H9 (cell line): ENCODE measurements around the gene ANKRD34B. TPM values are rescaled to one million over a fixed set of nuclear protein-coding genes. Genes with fewer than 3 reads are reported as not detected.
A peak's percentile ranks its signal among the peaks of the same experiment; 100 is the strongest.

Experiments used
- DNase-seq: peaks from one replicate; pipeline ENCODE4 v3.0.0-alpha.2; 2017
- H2AFZ ChIP-seq: one replicate; pipeline ENCODE4 v1.6.1; 2013; ENCODE audit warnings: mild to moderate bottlenecking, low read length, control low read depth, moderate library complexity
- H2AK5ac ChIP-seq: 2 replicates; pipeline ENCODE4 v1.6.1; 2013; ENCODE audit warnings: low read length, control low read depth, mixed read lengths; ENCODE audit not compliant: insufficient read length
- H2BK120ac ChIP-seq: one replicate; pipeline ENCODE4 v1.6.1; 2013; ENCODE audit warnings: low read depth, mild to moderate bottlenecking, low read length, control low read depth, inconsistent platforms; ENCODE audit not compliant: poor library complexity, severe bottlenecking
- H2BK12ac ChIP-seq: 2 replicates; pipeline ENCODE4 v1.6.1; 2013; ENCODE audit warnings: low read length, control low read depth, mixed read lengths, low read depth; ENCODE audit not compliant: insufficient read length
- H2BK15ac ChIP-seq: 2 replicates; pipeline ENCODE4 v1.6.1; 2013; ENCODE audit warnings: low read depth, low read length, control low read depth
- H2BK20ac ChIP-seq: one replicate; pipeline ENCODE4 v1.6.1; 2013; ENCODE audit warnings: low read depth, mild to moderate bottlenecking, low read length, control low read depth, inconsistent platforms; ENCODE audit not compliant: poor library complexity, severe bottlenecking
- H2BK5ac ChIP-seq: 2 replicates; pipeline ENCODE4 v1.6.1; 2013; ENCODE audit warnings: low read length, control low read depth, mixed read lengths; ENCODE audit not compliant: insufficient read length
- H3K14ac ChIP-seq: 2 replicates; pipeline ENCODE4 v1.6.1; 2013; ENCODE audit warnings: low read length, control low read depth; ENCODE audit not compliant: insufficient read depth
- H3K18ac ChIP-seq: 2 replicates; pipeline ENCODE4 v1.6.1; 2013; ENCODE audit warnings: low read depth, mild to moderate bottlenecking, mixed read lengths, low read length, control low read depth; ENCODE audit not compliant: insufficient read length
- H3K23ac ChIP-seq: 2 replicates; pipeline ENCODE4 v1.6.1; 2013; ENCODE audit warnings: low read length, control low read depth, mixed read lengths, low read depth; ENCODE audit not compliant: insufficient read length
- H3K23me2 ChIP-seq: 2 replicates; pipeline ENCODE4 v1.6.1; 2013; ENCODE audit warnings: low read depth, mild to moderate bottlenecking, mixed read lengths, low read length, control low read depth; ENCODE audit not compliant: insufficient read length, poor library complexity, severe bottlenecking
- H3K27ac ChIP-seq: 2 replicates; pipeline ENCODE4 v1.5.1; 2013; ENCODE audit warnings: low read length, control low read depth, mixed read lengths, low read depth; ENCODE audit not compliant: insufficient read length
- H3K27me3 ChIP-seq: 2 replicates; pipeline ENCODE4 v1.6.1; 2013; ENCODE audit warnings: low read length, control low read depth, inconsistent platforms; ENCODE audit not compliant: insufficient read depth
- H3K4ac ChIP-seq: 2 replicates; pipeline ENCODE4 v1.6.1; 2013; ENCODE audit warnings: low read depth, mild to moderate bottlenecking, control low read depth, inconsistent platforms, low read length, moderate library complexity
- H3K4me1 ChIP-seq: 2 replicates; pipeline ENCODE4 v1.6.1; 2013; ENCODE audit warnings: low read length, control low read depth, inconsistent platforms; ENCODE audit not compliant: insufficient read depth
- H3K4me2 ChIP-seq: 2 replicates; pipeline ENCODE4 v1.6.1; 2013; ENCODE audit warnings: low read length, control low read depth, mixed read lengths; ENCODE audit not compliant: insufficient read length, insufficient read depth
- H3K56ac ChIP-seq: 2 replicates; pipeline ENCODE4 v1.6.1; 2013; ENCODE audit warnings: low read depth, mild to moderate bottlenecking, mixed read lengths, low read length, control low read depth; ENCODE audit not compliant: insufficient read length
- H3K79me1 ChIP-seq: 2 replicates; pipeline ENCODE4 v1.6.1; 2013; ENCODE audit warnings: low read depth, mild to moderate bottlenecking, moderate library complexity, low read length, control low read depth, inconsistent platforms; ENCODE audit not compliant: insufficient read depth, poor library complexity, severe bottlenecking
- H3K79me2 ChIP-seq: 2 replicates; pipeline ENCODE4 v1.6.1; 2013; ENCODE audit warnings: low read length, control low read depth, inconsistent platforms; ENCODE audit not compliant: insufficient read depth
- H3K9ac ChIP-seq: 2 replicates; pipeline ENCODE4 v1.6.1; 2013; ENCODE audit warnings: low read length, control low read depth, mixed read lengths; ENCODE audit not compliant: insufficient read length; ENCODE audit errors: extremely low read depth
- H3K9me3 ChIP-seq: one replicate; pipeline ENCODE4 v1.6.1; 2013; ENCODE audit warnings: low read depth, low read length, inconsistent platforms; ENCODE audit not compliant: control insufficient read depth
- H3T11ph ChIP-seq: one replicate; pipeline ENCODE4 v1.6.1; 2013; ENCODE audit warnings: mild to moderate bottlenecking, low read length, control low read depth, inconsistent platforms
- H4K20me1 ChIP-seq: one replicate; pipeline ENCODE4 v1.6.1; 2013; ENCODE audit not compliant: control insufficient read depth, insufficient read length, insufficient read depth
- H4K5ac ChIP-seq: 2 replicates; pipeline ENCODE4 v1.6.1; 2013; ENCODE audit warnings: low read depth, mild to moderate bottlenecking, mixed read lengths, low read length, control low read depth; ENCODE audit not compliant: insufficient read length
- H4K8ac ChIP-seq: replicated peaks from 2 replicates; pipeline ENCODE4 v1.6.1; 2013; ENCODE audit warnings: low read length, control low read depth, mixed read lengths, low read depth; ENCODE audit not compliant: insufficient read length
- H4K91ac ChIP-seq: 2 replicates; pipeline ENCODE4 v1.6.1; 2013; ENCODE audit warnings: low read depth, mild to moderate bottlenecking, moderate library complexity, mixed read lengths, low read length, control low read depth; ENCODE audit not compliant: insufficient read length
- H3K27ac Mint-ChIP-seq, 3 experiments: 2 replicates in 2 of 3; 3 replicates in 1 of 3; pipeline ENCODE4 v1.8.0; 2020 to 2021; ENCODE audit warnings: mixed read lengths in 3 of 3, mild to moderate bottlenecking in 1 of 3, moderate library complexity in 1 of 3
- H3K27me3 Mint-ChIP-seq: 2 replicates; pipeline ENCODE4 v1.8.0; 2021; ENCODE audit warnings: low read depth, mild to moderate bottlenecking, moderate library complexity, mixed read lengths
- H3K36me3 Mint-ChIP-seq, 3 experiments: 2 replicates in 2 of 3; 3 replicates in 1 of 3; pipeline ENCODE4 v1.8.0; 2020 to 2021; ENCODE audit warnings: low read depth in 3 of 3, mixed read lengths in 3 of 3; ENCODE audit not compliant: insufficient read depth in 1 of 3
- H3K4me1 Mint-ChIP-seq, 2 experiments: 2 replicates each; pipeline ENCODE4 v1.8.0; 2020; ENCODE audit warnings: mixed read lengths in 2 of 2
- H3K4me3 Mint-ChIP-seq, 2 experiments: 2 replicates in 1 of 2; 3 replicates in 1 of 2; pipeline ENCODE4 v1.8.0; 2020 to 2021; ENCODE audit warnings: mild to moderate bottlenecking in 2 of 2, mixed read lengths in 2 of 2, moderate library complexity in 1 of 2
- H3K9me3 Mint-ChIP-seq, 2 experiments: 2 replicates in 1 of 2; 3 replicates in 1 of 2; pipeline ENCODE4 v1.8.0; 2020; ENCODE audit warnings: mild to moderate bottlenecking in 2 of 2, mixed read lengths in 2 of 2, moderate library complexity in 1 of 2
- WGBS: extraction: QIAGEN DNeasy Blood & Tissue Kit; methylation state at CpG from one replicate; pipeline ENCODE4 v1.1.7; 2013; ENCODE audit warnings: missing lambda C conversion rate, low lambda C conversion rate, mixed read lengths; ENCODE audit not compliant: insufficient read length; ENCODE audit errors: extremely low coverage; 5-methylcytosine and 5-hydroxymethylcytosine counted together
- total RNA-seq: library from RNA; stranded (reverse); gene quantifications from 2 replicates; pipeline ENCODE4 v1.2.1, GENCODE V29; 2021
- TF ChIP-seq, protein P1 (sequence below): fragments of 200-600 bp; sonication (generic); conservative IDR thresholded peaks from 3 replicates; pipeline ENCODE4 v1.8.0; 2021; ENCODE audit warnings: antibody characterized with exemption, mild to moderate bottlenecking

ANKRD34B gene
- total RNA-seq, 1 experiment from 2014 or later = 0.72 TPM

DNA sequence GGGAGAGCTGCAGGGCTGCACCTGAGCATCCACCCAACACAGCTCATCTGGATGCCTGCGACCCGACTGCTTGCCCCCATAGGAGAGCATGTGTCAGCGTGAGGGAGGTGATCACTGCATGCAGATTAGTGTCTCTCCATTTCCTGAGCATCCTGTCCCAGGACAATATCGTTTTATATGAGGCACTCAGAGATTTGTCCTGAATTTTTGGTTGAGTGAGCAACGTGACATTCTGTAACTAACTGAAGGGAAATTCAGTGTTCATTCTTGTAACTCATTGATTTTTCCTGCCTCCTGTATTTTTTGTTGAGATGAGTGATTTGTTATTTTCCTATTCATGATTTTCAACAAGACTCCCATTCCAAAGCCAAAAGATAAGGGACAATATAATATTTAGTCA is 20.7 kb upstream of the ANKRD34B start:
- Histone ChIP-seq H3K23me2 (no peaks in the 10 kb centered on the region), H2BK12ac (no peak overlapping the region), H3K79me1 (no peaks in the 10 kb centered on the region), H2BK15ac (no peak overlapping the region), H2BK5ac (no peak overlapping the region), H3K9ac (no peak overlapping the region), H2BK20ac (no peak overlapping the region), H3K4me1 (no peaks in the 10 kb centered on the region), H4K20me1 (no peaks in the 10 kb centered on the region), H2AK5ac (no peak overlapping the region), H4K5ac (no peak overlapping the region), H3K14ac (no peak overlapping the region), H4K8ac (no peak overlapping the region), H3K27me3 (no peaks in the 10 kb centered on the region), H3K23ac (no peak overlapping the region), H3K18ac (no peak overlapping the region), H3T11ph (no peak overlapping the region), H4K91ac (no peak overlapping the region), H3K79me2 (no peaks in the 10 kb centered on the region), H3K9me3 (no peaks in the 10 kb centered on the region), H3K56ac (no peak overlapping the region), H2AFZ (no peak overlapping the region), H2BK120ac (no peak overlapping the region), H3K4me2 (no peak overlapping the region), H3K4ac (no peak overlapping the region), H3K27ac (no peak overlapping the region)
- H3K27ac Mint-ChIP-seq = peak overlapping the region in 1 of 3 experiments; percentile 15; a peak in 1 of 7 replicates
- no peaks in the 10 kb centered on the region for H3K36me3 Mint-ChIP-seq
- DNase-seq = no peak
- no CpG with 5 or more reads among the region's 5 CpGs for WGBS
- peaks cover 3 to 5% of the 10 kb centered on the region in 2 experiments for H3K4me1 Mint-ChIP-seq
- no peak overlapping the region for H3K4me3 Mint-ChIP-seq
- TF ChIP-seq, protein P1, sequence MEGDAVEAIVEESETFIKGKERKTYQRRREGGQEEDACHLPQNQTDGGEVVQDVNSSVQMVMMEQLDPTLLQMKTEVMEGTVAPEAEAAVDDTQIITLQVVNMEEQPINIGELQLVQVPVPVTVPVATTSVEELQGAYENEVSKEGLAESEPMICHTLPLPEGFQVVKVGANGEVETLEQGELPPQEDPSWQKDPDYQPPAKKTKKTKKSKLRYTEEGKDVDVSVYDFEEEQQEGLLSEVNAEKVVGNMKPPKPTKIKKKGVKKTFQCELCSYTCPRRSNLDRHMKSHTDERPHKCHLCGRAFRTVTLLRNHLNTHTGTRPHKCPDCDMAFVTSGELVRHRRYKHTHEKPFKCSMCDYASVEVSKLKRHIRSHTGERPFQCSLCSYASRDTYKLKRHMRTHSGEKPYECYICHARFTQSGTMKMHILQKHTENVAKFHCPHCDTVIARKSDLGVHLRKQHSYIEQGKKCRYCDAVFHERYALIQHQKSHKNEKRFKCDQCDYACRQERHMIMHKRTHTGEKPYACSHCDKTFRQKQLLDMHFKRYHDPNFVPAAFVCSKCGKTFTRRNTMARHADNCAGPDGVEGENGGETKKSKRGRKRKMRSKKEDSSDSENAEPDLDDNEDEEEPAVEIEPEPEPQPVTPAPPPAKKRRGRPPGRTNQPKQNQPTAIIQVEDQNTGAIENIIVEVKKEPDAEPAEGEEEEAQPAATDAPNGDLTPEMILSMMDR = no peak
- H3K9me3 Mint-ChIP-seq = no peaks in the 10 kb centered on the region
- H3K27me3 Mint-ChIP-seq = no peaks in the 10 kb centered on the region
